NK-92 (cell line): ENCODE data around the gene CDK14.
"Not testable (repeated sequence)": the region's sequence is repeated elsewhere in the genome, so short reads cannot be mapped to it uniquely, and the experiment has no call there.

ENCODE experiments used
- DNase-seq: peaks from one replicate; lab custom pipeline; 2025; ENCODE audit not compliant: unreplicated experiment; lab: John Stamatoyannopoulos, UW

Gene CDK14

GRCh38 chr7:90777465-90777864, 181.3 kb downstream of the CDK14 start:
- DNase-seq: no peak

- no peak for DNase-seq
Measured at GRCh38 chr7:90777886-90778285, 181.8 kb downstream of the CDK14 start.

GRCh38 chr7:90788052-90788451, 191.9 kb downstream of the CDK14 start:
- DNase-seq: no peak

- no peak for DNase-seq
Measured at GRCh38 chr7:90789736-90790306, 193.7 kb downstream of the CDK14 start.

GRCh38 chr7:90791596-90791995, 195.5 kb downstream of the CDK14 start:
- DNase-seq: no peak

GRCh38 chr7:90792301-90792700, 196.2 kb downstream of the CDK14 start:
- no peak for DNase-seq

GRCh38 chr7:90794234-90794633, 198.1 kb downstream of the CDK14 start:
- not testable (repeated sequence) for DNase-seq

GRCh38 chr7:90797596-90797995, 201.5 kb downstream of the CDK14 start:
- no peak for DNase-seq

GRCh38 chr7:90804370-90804769, 208.2 kb downstream of the CDK14 start:
- no peak for DNase-seq

GRCh38 chr7:90815552-90815951, 219.4 kb downstream of the CDK14 start:
- not testable (repeated sequence) for DNase-seq

- DNase-seq: no peak
Measured at GRCh38 chr7:90816511-90817142, 220.5 kb downstream of the CDK14 start.

- no peak for DNase-seq
Measured at GRCh38 chr7:90817151-90817550, 221.0 kb downstream of the CDK14 start.

GRCh38 chr7:90817846-90818245, 221.7 kb downstream of the CDK14 start:
- no peak for DNase-seq

GRCh38 chr7:90818341-90818740, 222.2 kb downstream of the CDK14 start:
- DNase-seq: no peak

- no peak for DNase-seq
Measured at GRCh38 chr7:90821961-90822620, 226.0 kb downstream of the CDK14 start.

GRCh38 chr7:90824386-90825307, 228.5 kb downstream of the CDK14 start:
- no peak for DNase-seq

GRCh38 chr7:90825779-90826178, 229.7 kb downstream of the CDK14 start:
- no peak for DNase-seq

GRCh38 chr7:90828601-90829000, 232.5 kb downstream of the CDK14 start:
- DNase-seq: no peak

GRCh38 chr7:90830308-90830707, 234.2 kb downstream of the CDK14 start:
- no peak for DNase-seq

GRCh38 chr7:90832726-90833125, 236.6 kb downstream of the CDK14 start:
- DNase-seq: no peak

- no peak for DNase-seq
Measured at GRCh38 chr7:90833443-90833842, 237.3 kb downstream of the CDK14 start.
